Gastroesophageal sphincter (tissue), 4 donors: ENCODE results near the gene KCNQ1OT1. TPM values are rescaled to one million over a fixed set of nuclear protein-coding genes. Genes with fewer than 3 reads are reported as not detected.

Experiments
- ATAC-seq: fragments of 150-250 bp; one replicate; pipeline ENCODE4 v1.9.1; 2016; ENCODE audit warnings: mild to moderate bottlenecking, moderate library complexity
- H3K27ac ChIP-seq, 4 donors: fragments of 200-600 bp; sonication (generic) in 3 of 4; 1 replicate in 3 of 4; 2 replicates in 1 of 4; pipeline ENCODE4 v1.5.1; 2016 to 2019
- H3K27me3 ChIP-seq: fragments of 200-600 bp; sonication (generic); one replicate; pipeline ENCODE4 v1.5.1; 2019
- H3K36me3 ChIP-seq, 2 donors: fragments of 200-600 bp; sonication (generic); one replicate each; pipeline ENCODE4 v1.5.1; 2019; ENCODE audit warnings: control low read depth in 1 of 2
- H3K4me1 ChIP-seq, 3 donors: fragments of 200-600 bp; sonication (generic); 1 replicate in 2 of 3; 2 replicates in 1 of 3; pipeline ENCODE4 v1.5.1; 2016 to 2019; ENCODE audit warnings: control low read depth in 2 of 3
- H3K4me3 ChIP-seq, 2 donors: fragments of 200-600 bp; sonication (generic); one replicate each; pipeline ENCODE4 v1.5.1; 2019; ENCODE audit warnings: mild to moderate bottlenecking in 1 of 2, moderate library complexity in 1 of 2
- H3K9me3 ChIP-seq, 3 donors: fragments of 200-600 bp; sonication (generic); one replicate each; pipeline ENCODE4 v1.5.1; 2017 to 2019; ENCODE audit warnings: control low read depth in 2 of 3
- EP300 ChIP-seq: sonication (generic); formaldehyde crosslinking; IDR thresholded peaks from one replicate; pipeline ENCODE4 v1.6.1; 2017; ENCODE audit warnings: antibody characterized with exemption, mild to moderate bottlenecking
- POLR2A ChIP-seq, 2 donors: fragments of 450-650 bp; IDR thresholded peaks; one replicate each; pipeline ENCODE4 v1.6.1; 2017; ENCODE audit warnings: antibody characterized with exemption in 2 of 2, mild to moderate bottlenecking in 2 of 2, moderate library complexity in 1 of 2
- POLR2AphosphoS5 ChIP-seq: sonication (generic); formaldehyde crosslinking; IDR thresholded peaks from one replicate; pipeline ENCODE4 v1.6.1; 2017; ENCODE audit warnings: antibody characterized with exemption
- WGBS, 2 donors: methylation state at CpG; one replicate each; pipeline ENCODE4 v1.1.5; 2018; ENCODE audit warnings: low coverage in 1 of 2; 5-methylcytosine and 5-hydroxymethylcytosine counted together
- total RNA-seq, 4 donors: library from RNA; depleted of rRNA; stranded (reverse); fragments of >200 nt; gene quantifications; one replicate each; pipeline ENCODE4 v1.1.0, GENCODE V29; 2016
- TF ChIP-seq, protein P1 (sequence below), 4 experiments: fragments of 200-600 bp in 2 of 4; fragments of 450-650 bp in 2 of 4; sonication (generic) in 1 of 4; IDR thresholded peaks; one replicate each; pipeline ENCODE4 v1.5.1; 2017 to 2019; ENCODE audit warnings: antibody characterized with exemption in 4 of 4, mild to moderate bottlenecking in 2 of 4, moderate library complexity in 2 of 4

The KCNQ1OT1 gene
- total RNA-seq, 4 donors from 2014 or later, result 0.52 to 3.3 (median 1.4) TPM

DNA sequence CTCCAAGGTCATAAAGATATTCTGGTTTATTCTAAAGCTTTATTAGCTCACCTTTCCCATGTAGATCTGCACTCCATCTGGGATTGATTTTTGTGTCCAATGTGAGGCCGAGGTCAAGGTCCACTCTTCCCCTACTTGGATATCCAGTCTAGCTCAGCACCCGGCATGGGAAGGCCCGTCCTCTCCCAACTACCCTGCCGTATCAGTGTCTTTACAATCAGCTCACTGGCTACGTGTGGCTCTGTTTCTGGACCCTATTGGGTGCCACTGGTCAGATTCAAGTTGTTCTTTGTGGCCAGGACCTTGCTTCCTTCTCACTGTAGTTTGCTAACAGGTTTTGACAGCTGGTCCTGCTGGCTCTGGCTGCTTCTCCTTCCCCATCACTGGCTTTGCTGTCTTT is 30.9 kb downstream of the KCNQ1OT1 start:
- Histone ChIP-seq H3K9me3 (no peaks in the 10 kb centered on the region), H3K36me3 (peaks cover 0 to 14% of the 10 kb centered on the region in 2 donors), H3K27ac (no peak overlapping the region), H3K4me3 (no peak overlapping the region), H3K27me3 (no peaks in the 10 kb centered on the region), H3K4me1 (peaks cover 0 to 3% (median 0%) of the 10 kb centered on the region in 3 donors)
- 94 to 98% methylated on average over 5 of the region's 5 CpGs for WGBS, 2 donors
- TF ChIP-seq POLR2AphosphoS5 (no peak), EP300 (no peak), POLR2A (IDR thresholded peaks at IDR 0.05) (no peak)
- TF ChIP-seq, protein P1, sequence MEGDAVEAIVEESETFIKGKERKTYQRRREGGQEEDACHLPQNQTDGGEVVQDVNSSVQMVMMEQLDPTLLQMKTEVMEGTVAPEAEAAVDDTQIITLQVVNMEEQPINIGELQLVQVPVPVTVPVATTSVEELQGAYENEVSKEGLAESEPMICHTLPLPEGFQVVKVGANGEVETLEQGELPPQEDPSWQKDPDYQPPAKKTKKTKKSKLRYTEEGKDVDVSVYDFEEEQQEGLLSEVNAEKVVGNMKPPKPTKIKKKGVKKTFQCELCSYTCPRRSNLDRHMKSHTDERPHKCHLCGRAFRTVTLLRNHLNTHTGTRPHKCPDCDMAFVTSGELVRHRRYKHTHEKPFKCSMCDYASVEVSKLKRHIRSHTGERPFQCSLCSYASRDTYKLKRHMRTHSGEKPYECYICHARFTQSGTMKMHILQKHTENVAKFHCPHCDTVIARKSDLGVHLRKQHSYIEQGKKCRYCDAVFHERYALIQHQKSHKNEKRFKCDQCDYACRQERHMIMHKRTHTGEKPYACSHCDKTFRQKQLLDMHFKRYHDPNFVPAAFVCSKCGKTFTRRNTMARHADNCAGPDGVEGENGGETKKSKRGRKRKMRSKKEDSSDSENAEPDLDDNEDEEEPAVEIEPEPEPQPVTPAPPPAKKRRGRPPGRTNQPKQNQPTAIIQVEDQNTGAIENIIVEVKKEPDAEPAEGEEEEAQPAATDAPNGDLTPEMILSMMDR (IDR thresholded peaks at IDR 0.05), result no peak
- ATAC-seq, result no peak

DNA sequence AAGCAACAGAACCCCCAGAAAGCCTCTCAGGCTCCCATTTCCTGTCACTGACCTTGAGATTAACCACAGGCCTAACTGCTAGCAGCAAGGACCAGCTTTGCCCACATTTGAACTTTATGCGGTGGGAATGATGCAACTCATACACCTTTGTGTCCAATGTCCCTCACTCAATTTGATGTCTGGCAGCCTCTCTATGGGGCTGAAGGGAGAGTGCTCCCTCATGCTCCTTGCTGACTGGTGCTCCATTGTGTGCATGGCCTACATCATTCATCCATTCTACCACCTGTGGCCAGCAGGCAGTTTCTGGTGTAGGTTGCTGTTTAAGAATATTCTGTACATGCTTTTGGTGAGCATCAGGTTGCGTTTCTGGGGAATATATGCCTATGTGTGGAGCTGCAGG is 31.9 kb downstream of the KCNQ1OT1 start:
- Histone ChIP-seq H3K27me3 (no peaks in the 10 kb centered on the region), H3K4me3 (no peak overlapping the region), H3K27ac (no peak overlapping the region), H3K9me3 (no peaks in the 10 kb centered on the region), H3K36me3 (peaks cover 0 to 20% of the 10 kb centered on the region in 2 donors), H3K4me1 (no peaks in the 10 kb centered on the region)
- 100% methylated on average over 2 of the region's 2 CpGs; no CpG with 5 or more reads in 1 of the 2 donors for WGBS, 2 donors
- TF ChIP-seq POLR2A (IDR thresholded peaks at IDR 0.05), result no peak
- TF ChIP-seq, protein P1 (IDR thresholded peaks at IDR 0.05), result no peak
- no peak for TF ChIP-seq POLR2AphosphoS5
- no peak for TF ChIP-seq EP300
- no peak for ATAC-seq

DNA sequence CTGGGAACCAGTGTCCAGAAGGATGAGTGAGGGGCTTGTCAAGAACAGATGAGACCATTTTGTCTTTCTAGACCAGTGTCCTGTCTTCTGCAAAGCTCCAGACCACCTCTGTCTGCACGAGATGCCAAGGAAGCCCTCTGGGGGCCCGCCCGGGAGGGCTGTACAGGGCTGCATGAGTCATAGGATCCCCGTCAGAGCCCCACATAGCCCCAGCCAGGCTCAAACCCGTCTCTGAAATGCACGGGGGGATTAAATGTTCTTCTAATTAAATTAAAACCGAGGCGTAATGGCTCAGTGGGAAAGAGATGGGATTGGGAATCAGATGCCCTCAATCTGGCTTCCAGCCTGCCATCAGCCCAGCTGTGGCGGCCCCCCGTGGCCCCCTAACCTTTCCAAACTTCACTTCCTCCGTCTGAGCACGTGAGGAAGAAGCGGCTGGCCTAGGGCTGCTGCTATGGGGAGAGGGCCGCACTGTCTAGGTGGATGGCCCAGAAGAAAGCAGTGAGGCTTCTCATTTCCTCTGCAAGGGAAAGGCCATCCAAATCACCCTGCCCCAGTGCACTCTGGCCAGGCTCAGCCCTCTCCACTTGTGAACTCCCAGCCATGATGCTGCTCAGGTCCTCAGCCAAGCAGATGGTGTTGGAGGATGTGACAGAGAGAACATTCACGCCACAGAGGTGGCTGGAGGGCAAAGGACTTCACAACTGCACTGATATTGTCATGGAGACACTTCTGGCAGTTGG is 32.8 kb downstream of the KCNQ1OT1 start:
- no peak for TF ChIP-seq POLR2A (IDR thresholded peaks at IDR 0.05)
- TF ChIP-seq POLR2AphosphoS5, result no peak
- no peak for TF ChIP-seq EP300
- TF ChIP-seq, protein P1 (IDR thresholded peaks at IDR 0.05), result no peak
- 76 to 100% methylated on average over 1 to 5 of the region's 15 CpGs for WGBS, 2 donors
- no peak overlapping the region for H3K27ac ChIP-seq
- H3K36me3 ChIP-seq, result peaks cover 0 to 19% of the 10 kb centered on the region in 2 donors
- H3K4me1 ChIP-seq, result no peaks in the 10 kb centered on the region
- no peak for ATAC-seq
- no peak overlapping the region for H3K4me3 ChIP-seq
- H3K27me3 ChIP-seq, result no peaks in the 10 kb centered on the region
- peaks cover 0 to 6% (median 0%) of the 10 kb centered on the region in 3 donors for H3K9me3 ChIP-seq

DNA sequence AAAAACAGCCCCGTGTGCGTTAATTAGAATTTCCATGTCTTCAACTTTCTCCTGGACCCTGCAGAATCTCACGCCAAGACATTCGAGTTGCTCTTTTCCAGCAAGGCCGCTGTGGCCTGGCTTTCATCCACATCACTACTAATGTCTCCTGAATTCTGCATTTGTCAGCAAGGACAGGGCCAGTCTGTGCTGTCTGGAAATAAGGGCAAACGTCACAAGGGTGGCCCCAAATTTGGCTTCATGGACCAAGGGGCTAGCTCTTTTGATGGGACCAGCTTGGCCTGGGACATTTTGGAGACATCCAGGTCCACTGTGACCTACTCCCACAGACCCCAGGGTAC is 33.4 kb downstream of the KCNQ1OT1 start:
- Histone ChIP-seq H3K9me3 (peaks cover 0 to 12% (median 0%) of the 10 kb centered on the region in 3 donors), H3K36me3 (peaks cover 0 to 26% of the 10 kb centered on the region in 2 donors), H3K4me1 (no peaks in the 10 kb centered on the region), H3K4me3 (no peak overlapping the region), H3K27ac (no peak overlapping the region), H3K27me3 (no peaks in the 10 kb centered on the region)
- 40 to 44% methylated on average over 2 to 6 of the region's 6 CpGs for WGBS, 2 donors
- no peak for ATAC-seq
- no peak for TF ChIP-seq EP300
- TF ChIP-seq POLR2AphosphoS5, result peak; percentile 40

DNA sequence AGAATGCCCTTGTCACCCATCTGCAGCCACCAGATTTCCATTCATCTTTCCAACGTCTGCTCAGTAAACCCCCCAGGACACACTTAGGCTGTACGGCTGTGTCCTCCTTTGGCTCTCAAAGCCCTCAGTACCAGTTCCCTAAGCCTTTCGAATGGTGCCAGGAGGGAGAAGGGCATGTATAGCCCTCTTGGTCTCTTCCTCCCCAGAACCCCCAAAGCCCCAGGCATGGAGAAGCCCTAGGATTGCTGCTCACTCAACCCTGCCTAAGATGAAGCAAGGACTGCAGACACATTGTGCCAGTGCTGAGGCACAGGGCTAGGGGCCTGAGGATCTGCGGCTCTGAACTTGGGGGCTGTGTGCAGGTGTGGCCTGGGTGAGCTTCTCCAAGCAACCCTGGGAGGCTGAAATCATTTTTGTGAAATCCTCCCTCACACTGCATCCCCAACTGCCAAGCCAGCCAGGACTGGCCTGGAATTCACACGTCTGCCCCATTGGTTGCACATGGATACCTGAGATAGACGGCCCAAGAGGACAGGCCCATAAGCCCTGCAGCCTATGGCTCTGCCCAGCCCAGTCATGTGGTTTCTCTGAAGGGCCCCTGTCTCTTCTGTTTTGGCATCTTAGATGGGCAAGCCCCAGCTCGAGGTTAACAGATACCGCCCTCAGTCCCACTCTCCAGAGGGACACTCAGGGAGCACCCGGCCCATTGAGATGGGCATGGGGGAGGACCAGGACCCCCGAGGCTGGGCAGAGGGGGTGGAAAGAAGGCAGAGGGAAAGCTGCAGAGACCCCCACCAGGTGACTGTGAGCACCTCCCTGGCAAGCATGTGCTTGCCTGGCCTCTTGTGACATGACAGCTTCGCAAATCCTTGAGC is 34.0 kb downstream of the KCNQ1OT1 start:
- 74 to 75% methylated on average over 2 to 3 of the region's 11 CpGs for WGBS, 2 donors

More for the DNA sequence above, 34.0 kb downstream of the KCNQ1OT1 start:
- no peak overlapping the region for H3K27ac ChIP-seq
- H3K9me3 ChIP-seq, result peaks cover 0 to 18% (median 0%) of the 10 kb centered on the region in 3 donors
- no peak overlapping the region for H3K4me3 ChIP-seq
- H3K36me3 ChIP-seq, result peaks cover 0 to 28% of the 10 kb centered on the region in 2 donors
- ATAC-seq, result no peak
- no peak for TF ChIP-seq EP300
- TF ChIP-seq, protein P1 (IDR thresholded peaks at IDR 0.05), result no peak
- no peak for TF ChIP-seq POLR2AphosphoS5
- no peak for TF ChIP-seq POLR2A (IDR thresholded peaks at IDR 0.05)
- no peaks in the 10 kb centered on the region for H3K27me3 ChIP-seq
- H3K4me1 ChIP-seq, result no peaks in the 10 kb centered on the region
